Stimulated activated CD8-positive, alpha-beta memory T cell treated with anti-CD3 and anti-CD28 coated beads, Interleukin-4, amount 100 ng/mL, for 24 hours (primary cell): ENCODE results near the gene ZNF778.

ENCODE experiments used
- DNase-seq: peaks from one replicate; pipeline ENCODE4 v3.0.0-alpha.2; 2020; ENCODE audit warnings: low read depth

Gene ZNF778

DNA sequence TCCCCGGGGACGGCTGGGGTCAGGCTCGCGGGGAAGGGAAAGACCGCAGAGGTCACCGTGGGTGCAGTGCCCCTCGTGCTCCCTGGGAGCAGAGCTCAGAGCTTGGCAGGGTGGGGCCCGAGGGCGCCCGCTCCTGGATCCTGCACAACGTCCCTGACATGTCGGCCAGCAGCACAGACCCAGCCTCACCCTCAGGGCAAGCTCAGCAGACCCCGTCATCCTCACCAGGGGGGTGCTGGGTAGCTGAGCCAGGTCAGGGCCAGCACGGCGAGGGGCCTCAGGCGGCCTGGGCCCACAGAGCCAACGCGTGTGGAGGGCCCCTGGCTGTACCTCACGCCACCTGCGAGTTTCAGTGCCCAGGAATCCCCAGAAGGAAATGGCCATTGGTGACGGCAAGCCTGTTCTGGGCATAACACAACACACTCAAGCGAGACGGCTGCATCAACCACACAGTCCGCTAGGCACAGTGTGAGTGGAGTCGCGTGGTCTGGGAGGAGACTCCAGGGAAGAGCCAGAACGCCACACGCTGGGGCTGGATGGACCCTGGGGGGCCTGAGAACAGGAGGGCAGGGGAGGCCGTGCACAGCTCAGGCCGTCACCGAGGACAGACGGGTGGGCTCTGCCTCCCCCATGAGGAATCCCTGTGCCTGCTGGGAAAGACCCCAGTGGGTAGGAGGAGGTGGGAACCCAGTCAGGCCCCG is 60.3 kb downstream of the ZNF778 start:
- DNase-seq: no peak

DNA sequence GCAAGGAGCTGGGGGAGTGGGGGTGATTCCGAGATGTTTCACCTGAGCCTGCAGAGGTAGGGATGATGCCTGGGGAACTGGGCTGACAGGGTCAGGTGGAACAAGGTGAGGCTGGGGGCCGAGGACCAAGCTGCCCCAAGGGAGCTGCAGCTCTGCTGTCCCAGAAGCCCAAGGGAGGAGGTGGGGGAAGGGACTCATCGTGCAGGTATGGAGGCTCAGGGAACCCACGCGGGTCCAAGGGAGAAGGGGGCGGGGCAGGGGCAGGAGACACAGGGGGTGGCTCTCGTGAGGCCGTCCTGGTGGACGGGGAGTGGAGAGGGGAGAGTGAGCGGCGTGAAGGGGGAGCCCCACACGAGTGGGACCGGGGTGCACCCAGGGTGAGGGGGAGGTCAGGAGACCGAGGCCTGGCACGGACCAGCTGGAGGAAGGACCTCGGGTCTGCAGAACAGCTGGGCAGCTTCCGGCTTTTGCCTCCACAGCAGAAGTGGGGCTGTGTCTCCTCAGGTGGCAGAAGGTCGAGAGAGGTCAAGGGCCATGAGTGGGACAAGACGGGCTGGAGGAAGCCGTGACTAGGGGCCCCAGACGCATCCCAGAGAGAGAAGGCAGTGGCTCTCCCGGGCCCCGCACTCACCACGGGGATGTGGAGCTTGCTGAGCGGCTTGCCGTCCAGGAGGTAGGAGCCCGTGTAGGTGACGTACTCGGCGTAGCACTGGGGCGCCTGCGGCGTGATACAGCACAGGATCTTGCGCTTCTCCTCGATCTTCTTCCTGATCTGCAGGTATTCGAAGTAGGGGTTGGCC is 61.1 kb downstream of the ZNF778 start:
- DNase-seq: no peak

DNA sequence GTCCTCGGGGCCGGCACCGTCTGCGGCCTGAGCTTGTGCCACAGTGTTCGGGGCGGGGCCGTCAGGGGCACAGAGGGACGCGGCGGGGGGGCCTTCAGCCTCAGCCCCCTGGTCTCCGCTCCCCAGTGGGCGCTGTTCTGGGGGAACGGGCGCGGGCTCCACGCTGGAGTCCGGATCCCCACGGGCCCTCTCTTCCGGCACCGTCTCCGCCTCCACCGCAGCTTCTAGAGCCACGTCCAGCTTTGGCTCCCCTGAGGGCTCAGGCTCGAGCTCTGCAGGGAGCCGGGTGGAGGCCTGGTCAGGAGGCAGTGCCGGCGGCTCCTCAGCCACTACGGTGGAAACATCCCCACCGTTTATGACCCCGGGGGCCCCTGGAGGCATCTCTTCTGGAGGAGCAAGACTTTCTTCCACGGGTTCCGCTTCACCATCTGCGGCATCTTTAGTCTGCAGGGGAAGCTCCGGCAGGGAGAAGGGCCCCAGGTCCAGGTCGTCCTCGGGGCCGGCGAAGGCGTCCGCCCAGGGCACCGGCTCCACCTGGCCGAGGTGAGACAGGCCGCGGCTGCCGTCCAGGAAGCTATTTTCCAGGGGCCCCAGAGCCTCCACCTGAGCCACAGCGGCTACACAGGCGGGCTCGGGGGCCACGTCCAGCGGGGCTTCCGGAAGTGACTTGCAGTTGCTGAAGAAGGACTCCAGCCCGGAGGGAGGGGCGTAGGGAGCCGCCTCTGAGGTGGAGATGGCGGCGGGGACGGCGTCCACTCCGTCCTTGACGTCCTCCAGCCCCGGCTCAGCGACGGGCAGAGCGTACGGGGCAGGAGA is 62.4 kb downstream of the ZNF778 start:
- DNase-seq: no peak

DNA sequence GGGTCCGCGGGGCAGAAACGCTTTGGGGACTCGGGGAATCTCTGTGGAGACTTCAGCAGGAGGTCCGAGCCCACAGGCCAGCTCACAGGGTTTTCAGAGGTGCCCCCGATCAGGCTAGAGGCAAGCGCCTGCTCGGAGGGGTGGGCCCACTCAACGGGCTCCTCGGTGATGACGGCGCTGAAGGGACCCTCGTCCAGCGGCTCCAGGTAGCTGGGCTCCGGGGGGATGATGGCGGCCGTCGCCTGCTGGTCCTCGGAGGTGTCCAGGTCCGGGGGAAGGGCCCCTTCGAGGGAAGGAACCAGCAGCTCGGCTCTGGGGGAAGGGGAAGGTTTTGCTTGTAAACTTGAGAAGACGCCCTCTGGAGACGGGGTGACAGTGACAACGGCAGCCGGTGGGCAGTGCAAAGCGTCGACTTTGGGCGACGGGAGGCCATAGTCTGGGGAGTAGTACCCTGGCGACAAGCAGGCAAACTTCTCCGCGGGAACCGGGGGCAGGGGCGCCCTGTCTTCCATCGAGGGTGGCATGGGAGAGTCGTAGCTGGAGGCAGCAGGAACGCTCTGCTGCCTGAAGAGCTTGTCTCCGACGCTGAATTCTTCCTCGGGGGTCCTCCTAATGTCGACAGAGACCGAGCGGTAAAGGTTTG is 63.2 kb downstream of the ZNF778 start:
- no peak for DNase-seq

DNA sequence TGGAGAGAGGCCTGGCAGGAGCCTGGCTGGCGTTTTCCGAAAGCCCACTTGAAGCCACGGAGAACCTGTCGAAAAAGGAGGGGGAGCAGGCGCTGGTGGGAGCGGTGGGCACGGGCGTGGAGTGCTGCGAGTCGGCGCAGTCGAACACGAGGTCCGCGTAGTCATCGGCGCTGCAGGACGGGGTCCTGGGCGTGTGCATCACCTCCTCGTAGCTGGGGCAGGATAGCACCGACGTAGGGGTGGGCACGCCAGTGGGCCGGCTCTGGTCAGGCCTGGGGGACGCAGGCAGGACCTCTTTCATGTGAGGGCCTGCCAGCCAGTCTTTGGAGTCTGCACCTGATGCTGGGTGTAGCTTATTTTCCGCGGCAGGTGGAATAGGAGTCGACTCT is 63.7 kb downstream of the ZNF778 start:
- DNase-seq: no peak

DNA sequence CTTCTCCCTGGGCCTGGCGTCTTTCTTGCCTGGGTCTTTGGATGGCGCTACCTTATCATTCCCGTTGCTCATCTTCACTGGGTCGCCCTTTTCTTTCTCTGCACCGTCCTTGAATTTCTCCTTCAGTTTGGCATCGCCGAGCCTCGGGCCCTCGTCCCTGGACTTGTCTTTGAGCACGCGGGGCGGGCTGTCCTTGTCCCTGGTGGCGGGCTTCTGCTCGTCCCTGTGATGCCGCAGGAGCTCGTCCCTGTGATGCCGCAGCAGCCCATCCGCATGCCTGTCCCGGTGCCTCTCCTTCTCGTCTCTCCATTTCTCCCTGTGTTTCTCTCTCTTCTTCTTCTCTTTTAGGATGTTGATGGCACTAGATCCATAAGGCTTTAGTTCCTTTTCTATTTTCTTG is 64.3 kb downstream of the ZNF778 start:
- no peak for DNase-seq

DNA sequence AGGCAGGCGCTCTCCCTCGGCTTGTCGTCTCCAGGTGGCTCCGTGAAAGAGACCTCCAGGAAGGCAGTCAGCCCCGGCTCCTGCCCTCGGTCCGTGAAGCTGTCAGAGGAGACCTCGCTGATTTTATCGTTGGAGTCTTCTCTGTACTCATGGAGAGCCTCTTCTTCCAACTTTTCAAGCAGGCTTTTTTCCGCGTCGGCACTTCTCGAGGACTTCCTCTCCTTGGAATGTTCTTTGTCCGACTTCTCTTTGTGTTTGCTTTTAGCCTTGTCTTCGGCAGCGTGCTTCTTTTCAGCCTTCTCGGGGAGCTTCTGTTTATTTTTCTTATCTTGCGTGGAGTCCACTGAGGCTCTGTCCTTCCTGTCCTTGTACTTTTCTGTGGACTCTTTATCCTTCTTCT is 65.0 kb downstream of the ZNF778 start:
- DNase-seq: no peak

DNA sequence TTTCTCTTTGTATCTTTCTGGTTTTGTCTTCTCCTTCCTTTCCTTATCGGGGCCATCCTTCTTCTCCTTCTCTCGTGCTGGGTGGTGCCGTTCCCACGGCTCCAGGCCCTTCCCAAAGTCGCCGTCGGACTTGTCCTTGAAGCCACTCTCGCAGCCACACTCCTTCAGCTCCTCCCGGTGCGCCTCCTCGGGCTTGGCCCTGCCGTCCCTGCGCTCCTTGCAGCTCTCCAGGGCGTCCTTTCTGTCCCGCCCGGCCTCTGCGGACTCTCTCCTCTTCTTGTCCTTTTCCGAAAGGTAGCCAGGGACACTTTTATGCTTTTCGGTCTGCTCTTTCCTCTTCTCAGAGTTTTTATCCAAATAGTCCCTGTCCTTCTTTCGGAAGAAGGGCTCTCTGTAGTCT is 65.9 kb downstream of the ZNF778 start:
- no peak for DNase-seq

DNA sequence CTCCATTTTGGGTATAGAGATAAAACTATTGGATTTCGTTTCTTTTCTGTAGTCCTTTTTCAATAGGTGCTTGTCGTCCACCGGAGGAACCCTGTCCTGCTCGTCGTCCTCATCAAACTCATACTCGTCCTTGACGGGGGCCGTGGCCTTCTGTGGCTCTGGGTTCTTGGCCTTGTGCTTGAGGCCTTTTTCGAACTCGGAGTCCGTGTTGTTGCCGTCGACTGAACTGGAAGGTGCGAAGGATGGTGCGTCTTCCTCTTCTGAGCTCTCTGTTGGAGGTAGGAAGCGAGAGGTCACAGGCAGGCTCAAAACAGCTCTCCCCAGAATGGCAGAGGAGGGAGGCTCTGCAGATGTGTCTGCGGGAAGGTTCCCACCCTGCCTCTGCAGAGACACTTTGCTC is 67.9 kb downstream of the ZNF778 start:
- no peak for DNase-seq

DNA sequence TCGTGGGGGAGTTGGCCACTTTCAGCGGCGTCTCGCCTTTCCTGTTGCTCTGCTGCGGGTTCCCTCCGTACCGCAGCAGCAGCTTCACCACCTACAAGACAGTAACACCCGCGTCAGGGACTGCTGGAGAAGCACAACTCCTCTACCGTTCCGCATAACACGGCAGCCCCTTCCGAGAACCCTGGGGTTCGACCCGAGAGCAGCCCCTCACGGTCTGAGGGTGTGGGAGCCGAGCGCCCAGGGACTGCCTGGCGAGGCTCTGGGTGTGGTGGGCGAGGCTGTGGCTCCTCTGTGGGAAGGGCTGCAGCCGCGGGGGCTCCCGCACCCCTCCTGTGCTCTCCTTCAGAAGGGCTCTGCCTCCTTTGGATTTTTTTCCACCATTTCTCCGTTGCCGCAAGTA is 68.6 kb downstream of the ZNF778 start:
- DNase-seq: no peak
